Endothelial cell of umbilical vein (primary cell): ENCODE results near the gene GFPT2. TPM values are rescaled to one million over a fixed set of nuclear protein-coding genes. Genes with fewer than 3 reads are reported as not detected.

Experiments used
- BruUV-seq: library from RNA; stranded (reverse); fragments of 400-500 nt; replicated peaks from 2 replicates; lab custom pipeline; 2021; lab: Mats Ljungman, UMichigan
- CTCF ChIA-PET: fragments of 300-600, 350-600 bp; sonication (Branson Sonifier 250); formaldehyde crosslinking; loops from one replicate; lab custom pipeline; 2021; ENCODE audit warnings: antibody characterized with exemption, inconsistent platforms; lab: Charles Lee
- POLR2A ChIA-PET: fragments of 300-600, 350-600 bp; sonication (Branson Sonifier 250); formaldehyde crosslinking; loops from one replicate; lab custom pipeline; 2021; ENCODE audit warnings: antibody characterized with exemption, inconsistent platforms; lab: Charles Lee
- DNase-seq: peaks from one replicate; pipeline ENCODE4 v3.0.0-alpha.2; 2011; ENCODE audit warnings: low read depth, low spot score
- FAIRE-seq: peaks from 2 replicates; lab custom pipeline; 2011; peaks lifted over from hg19 to GRCh38; lab: Jason Lieb, UNC
- H2AFZ ChIP-seq: 2 replicates; pipeline ENCODE4 v1.6.0; 2012; ENCODE audit warnings: low read depth, low read length, control low read depth, inconsistent platforms
- H3K27ac ChIP-seq: 2 replicates; pipeline ENCODE4 v1.5.1; 2011; ENCODE audit warnings: low read depth, mild to moderate bottlenecking, control low read depth, low read length, moderate library complexity; ENCODE audit not compliant: insufficient read depth
- H3K27me3 ChIP-seq, 2 experiments: 2 replicates each; pipeline versions ENCODE4 v1.6.0 to v1.6.1; 2011; ENCODE audit warnings: low read length in 2 of 2, mixed read lengths in 1 of 2; ENCODE audit not compliant: control insufficient read depth in 2 of 2, insufficient read depth in 2 of 2
- H3K36me3 ChIP-seq, 2 experiments: 2 replicates in 1 of 2; 3 replicates in 1 of 2; pipeline ENCODE4 v1.5.1; 2011; ENCODE audit warnings: low read length in 2 of 2, mild to moderate bottlenecking in 1 of 2, moderate library complexity in 1 of 2; ENCODE audit not compliant: control insufficient read depth in 2 of 2, insufficient read depth in 2 of 2; ENCODE audit errors: extremely low read depth in 1 of 2
- H3K4me1 ChIP-seq: 3 replicates; pipeline ENCODE4 v1.5.1; 2011; ENCODE audit warnings: mild to moderate bottlenecking, low read length; ENCODE audit not compliant: control insufficient read depth, insufficient read depth; ENCODE audit errors: extremely low read depth
- H3K4me2 ChIP-seq: 2 replicates; pipeline ENCODE4 v1.6.1; 2011; ENCODE audit warnings: low read length, control low read depth, mixed read lengths; ENCODE audit not compliant: insufficient read depth
- H3K4me3 ChIP-seq, 3 experiments: fragments of 200-600 bp in 1 of 3; sonication (generic), shearing (Covaris generic) in 1 of 3; replicated peaks in 1 of 3; 2 replicates each; pipeline ENCODE4 v1.5.1; 2011 to 2016; ENCODE audit warnings: control low read depth in 3 of 3, low read length in 3 of 3, mild to moderate bottlenecking in 2 of 3, inconsistent platforms in 1 of 3, low read depth in 1 of 3, moderate library complexity in 1 of 3; ENCODE audit not compliant: insufficient read depth in 1 of 3
- H3K79me2 ChIP-seq: 2 replicates; pipeline ENCODE4 v1.6.0; 2012; ENCODE audit warnings: low read length, inconsistent platforms; ENCODE audit not compliant: control insufficient read depth, insufficient read depth
- H3K9ac ChIP-seq: replicated peaks from 2 replicates; pipeline ENCODE3; 2011; ENCODE audit warnings: low read length, control low read depth; ENCODE audit not compliant: insufficient read depth; ENCODE audit errors: extremely low read depth
- H3K9me1 ChIP-seq: replicated peaks from 3 replicates; pipeline ENCODE4 v1.6.0; 2011; ENCODE audit warnings: mild to moderate bottlenecking, low read length; ENCODE audit not compliant: control insufficient read depth, insufficient read depth; ENCODE audit errors: extremely low read depth
- H3K9me3 ChIP-seq: replicated peaks from 2 replicates; pipeline ENCODE4 v1.5.1; 2012; ENCODE audit warnings: low read length, inconsistent platforms; ENCODE audit not compliant: control insufficient read depth, insufficient read depth
- H4K20me1 ChIP-seq: replicated peaks from 2 replicates; pipeline ENCODE3; 2011; ENCODE audit warnings: mild to moderate bottlenecking, low read length; ENCODE audit not compliant: control insufficient read depth, insufficient read depth; ENCODE audit errors: extremely low read depth
- EZH2 ChIP-seq: IDR thresholded peaks from 2 replicates; pipeline ENCODE4 v1.6.1; 2012; ENCODE audit warnings: borderline replicate concordance, low read depth, mild to moderate bottlenecking, moderate library complexity, low read length, inconsistent platforms; ENCODE audit not compliant: severe bottlenecking
- FOS ChIP-seq: IDR thresholded peaks from 2 replicates; pipeline ENCODE4 v1.6.1; 2011; ENCODE audit warnings: mild to moderate bottlenecking, low read length, moderate library complexity, borderline replicate concordance; ENCODE audit not compliant: insufficient read depth
- GATA2 ChIP-seq: IDR thresholded peaks from 2 replicates; pipeline ENCODE4 v1.7.0; 2011; ENCODE audit warnings: low read depth, mild to moderate bottlenecking, moderate library complexity, mixed read lengths, low read length; ENCODE audit not compliant: insufficient read length, insufficient read depth
- JUN ChIP-seq: IDR thresholded peaks from 2 replicates; pipeline ENCODE4 v1.6.1; 2011; ENCODE audit warnings: borderline replicate concordance, low read depth; ENCODE audit not compliant: insufficient read length, insufficient read depth
- MYC ChIP-seq: IDR thresholded peaks from one replicate; pipeline ENCODE4 v1.6.1; 2011; ENCODE audit warnings: mild to moderate bottlenecking, low read depth, low read length
- POLR2A ChIP-seq: IDR thresholded peaks from 2 replicates; pipeline ENCODE4 v1.6.1; 2012; ENCODE audit warnings: low read depth, mild to moderate bottlenecking, control low read depth, low read length
- POLR2AphosphoS5 ChIP-seq: IDR thresholded peaks from 2 replicates; pipeline ENCODE4 v1.6.1; 2012; ENCODE audit warnings: low read depth, mild to moderate bottlenecking, control low read depth, low read length, moderate library complexity; ENCODE audit not compliant: insufficient read depth
- dilution Hi-C: fragments of 300-500 bp; cut with MboI; formaldehyde crosslinking; loops from one replicate; pipeline ENCODE4 v1.15.0; 2019; ENCODE audit warnings: low sequenced_read_pairs; ENCODE audit not compliant: extremely low pct_ligation_motif_present
- intact Hi-C: fragments of 100-400 bp; cut with micrococcal nuclease; formaldehyde crosslinking; loops from one replicate; pipeline ENCODE4 v1.10.0; 2022
- polyA plus RNA-seq, 4 experiments: library from polyadenylated mRNA; depleted of rRNA in 3 of 4; stranded (reverse) in 3 of 4; unstranded in 1 of 4; fragments of >200 nt; gene quantifications; 2 replicates each; pipeline versions ENCODE4 v1.2.1 to v1.2.3, GENCODE V29; 2011 to 2012; ENCODE audit warnings: missing spikeins in 1 of 4
- total RNA-seq: library from RNA; stranded (reverse); gene quantifications from 2 replicates; pipeline ENCODE4 v1.2.3, GENCODE V29; 2021
- TF ChIP-seq, protein P1 (sequence below): IDR thresholded peaks from 2 replicates; pipeline ENCODE4 v1.6.1; 2011; ENCODE audit not compliant: insufficient read depth, insufficient read length
- TF ChIP-seq, protein P2 (sequence below), 2 donors: IDR thresholded peaks; 1 replicate in 1 of 2; 2 replicates in 1 of 2; pipeline ENCODE4 v1.5.1; 2011; ENCODE audit warnings: low read length in 2 of 2, mild to moderate bottlenecking in 2 of 2, moderate library complexity in 2 of 2, control low read depth in 1 of 2, inconsistent platforms in 1 of 2, low read depth in 1 of 2; ENCODE audit not compliant: insufficient read depth in 1 of 2; ENCODE audit errors: extremely low read depth in 1 of 2

The GFPT2 gene
- total and polyA plus RNA-seq, 2 donors (not counting 3 experiments of a cell fraction or from before 2014, with no cell fraction given) = 4.3 to 4.5 TPM

DNA sequence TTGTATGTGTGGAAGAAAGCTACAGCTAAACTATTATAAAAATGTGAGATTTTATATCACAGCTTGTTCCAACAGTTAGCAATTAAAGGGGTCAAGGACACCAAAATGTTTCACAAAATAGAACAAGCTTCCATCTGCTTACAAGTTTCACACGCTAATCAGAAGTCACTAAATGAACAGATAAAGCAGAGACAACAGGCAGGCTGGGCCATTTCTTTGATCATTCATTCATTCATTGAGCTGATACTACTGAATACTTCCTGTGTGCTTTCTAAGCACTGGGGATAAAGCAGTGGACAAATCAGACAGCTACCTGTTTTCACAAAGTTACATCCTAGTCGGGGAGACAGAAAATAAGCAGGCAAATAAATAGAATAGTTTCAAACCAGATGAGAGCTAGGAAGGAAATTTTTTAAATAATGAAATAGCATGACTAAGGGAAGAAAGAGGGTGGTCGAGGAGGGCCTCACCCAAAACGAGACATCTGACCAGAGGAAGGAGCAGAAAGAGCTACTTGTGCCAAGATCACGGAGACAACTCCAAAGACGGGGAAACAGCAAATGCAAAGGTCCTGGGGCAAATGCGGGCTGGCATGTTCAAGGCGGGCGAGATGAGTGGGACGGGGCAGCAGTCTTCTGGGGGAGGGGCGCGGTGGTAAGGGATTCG lies 62.4 kb downstream of the GFPT2 start:
- H3K36me3 ChIP-seq = no peaks in the 10 kb centered on the region
- DNase-seq (peak; percentile 16), FAIRE-seq (no peak)
- H3K27me3 ChIP-seq = no peaks in the 10 kb centered on the region
- H3K4me2 ChIP-seq = peak overlapping the region; percentile 64
- H3K9ac ChIP-seq = no peak overlapping the region
- POLR2A ChIA-PET = interaction anchor here (0.6 kb wide), 1 partner anchor 215 kb away, joined by 3 read pairs; no protein-coding TSS in a partner anchor
- no peaks in the 10 kb centered on the region for H3K9me3 ChIP-seq
- no peak for TF ChIP-seq POLR2A
- TF ChIP-seq POLR2AphosphoS5 = no peak
- no peak for TF ChIP-seq FOS
- TF ChIP-seq EZH2 = no peak
- no peak for TF ChIP-seq JUN
- no peak for TF ChIP-seq MYC
- TF ChIP-seq, protein P1, sequence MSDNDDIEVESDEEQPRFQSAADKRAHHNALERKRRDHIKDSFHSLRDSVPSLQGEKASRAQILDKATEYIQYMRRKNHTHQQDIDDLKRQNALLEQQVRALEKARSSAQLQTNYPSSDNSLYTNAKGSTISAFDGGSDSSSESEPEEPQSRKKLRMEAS = no peak
- TF ChIP-seq GATA2 = no peak
- TF ChIP-seq, protein P2, sequence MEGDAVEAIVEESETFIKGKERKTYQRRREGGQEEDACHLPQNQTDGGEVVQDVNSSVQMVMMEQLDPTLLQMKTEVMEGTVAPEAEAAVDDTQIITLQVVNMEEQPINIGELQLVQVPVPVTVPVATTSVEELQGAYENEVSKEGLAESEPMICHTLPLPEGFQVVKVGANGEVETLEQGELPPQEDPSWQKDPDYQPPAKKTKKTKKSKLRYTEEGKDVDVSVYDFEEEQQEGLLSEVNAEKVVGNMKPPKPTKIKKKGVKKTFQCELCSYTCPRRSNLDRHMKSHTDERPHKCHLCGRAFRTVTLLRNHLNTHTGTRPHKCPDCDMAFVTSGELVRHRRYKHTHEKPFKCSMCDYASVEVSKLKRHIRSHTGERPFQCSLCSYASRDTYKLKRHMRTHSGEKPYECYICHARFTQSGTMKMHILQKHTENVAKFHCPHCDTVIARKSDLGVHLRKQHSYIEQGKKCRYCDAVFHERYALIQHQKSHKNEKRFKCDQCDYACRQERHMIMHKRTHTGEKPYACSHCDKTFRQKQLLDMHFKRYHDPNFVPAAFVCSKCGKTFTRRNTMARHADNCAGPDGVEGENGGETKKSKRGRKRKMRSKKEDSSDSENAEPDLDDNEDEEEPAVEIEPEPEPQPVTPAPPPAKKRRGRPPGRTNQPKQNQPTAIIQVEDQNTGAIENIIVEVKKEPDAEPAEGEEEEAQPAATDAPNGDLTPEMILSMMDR (IDR thresholded peaks at IDR 0.05; ENCODE audit: extremely low read depth in 1 of 2, insufficient read depth in 1 of 2, low read depth in 1 of 2, low read length in 2 of 2) = no peak
- CTCF ChIA-PET = interaction anchor here (0.7 to 2.7 kb wide), 5 partner anchors 24 to 81 kb away, joined by 3 to 17 read pairs (median 4); partner anchors contain the start of genes GFPT2 and RASGEF1C
- no peak overlapping the region for H2AFZ ChIP-seq
- intact Hi-C loops = loop anchor here (10.0 kb wide), 1 partner anchor 354 kb away; the partner anchor contains the start of gene FLT4
- dilution Hi-C loops = no loop called here
- BruUV-seq = TSS peak; percentile 49
- H3K79me2 ChIP-seq = peaks cover 24% of the 10 kb centered on the region
- peaks cover 2% of the 10 kb centered on the region for H4K20me1 ChIP-seq
- no peak overlapping the region for H3K27ac ChIP-seq
- H3K9me1 ChIP-seq = no peaks in the 10 kb centered on the region
- peaks cover 6% of the 10 kb centered on the region for H3K4me1 ChIP-seq
- peak overlapping the region in 2 of 3 experiments; percentile 32 to 88 for H3K4me3 ChIP-seq
